Fibroblast of pulmonary artery (primary cell): ENCODE results near the gene TMEM108.

Experiments used
- DNase-seq: peaks from one replicate; pipeline ENCODE4 v3.0.0-alpha.2; 2010; ENCODE audit warnings: low read depth
- H3K4me3 ChIP-seq: replicated peaks from 2 replicates; pipeline ENCODE4 v1.5.1; 2011; ENCODE audit warnings: low read depth, mild to moderate bottlenecking, control low read depth, low read length, moderate library complexity
- TF ChIP-seq, protein P1 (sequence below): IDR thresholded peaks from 2 replicates; pipeline ENCODE4 v1.5.1; 2011; ENCODE audit warnings: mild to moderate bottlenecking, control low read depth, low read length, inconsistent platforms; ENCODE audit errors: missing control alignments

The TMEM108 gene

DNA sequence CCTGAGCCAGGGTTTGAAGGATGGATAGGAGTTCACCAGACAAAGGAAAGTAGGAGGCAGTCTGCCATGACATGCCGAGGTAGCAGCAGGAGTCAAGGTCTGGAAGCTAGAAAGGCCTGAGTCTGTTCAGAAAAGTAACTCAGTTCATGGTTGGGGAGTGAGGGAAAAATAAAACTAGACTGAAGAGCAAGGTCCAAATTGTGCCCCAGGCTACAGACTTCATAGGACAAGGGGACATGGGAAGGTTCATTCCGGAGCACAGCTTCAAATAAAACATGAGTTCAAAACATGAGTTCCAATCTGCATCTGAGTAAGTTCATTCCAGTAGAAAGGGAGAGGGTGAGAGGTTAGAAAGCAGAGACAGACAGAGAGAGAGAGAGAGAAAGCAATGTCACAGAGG lies 401.4 kb downstream of the TMEM108 start:
- TF ChIP-seq, protein P1, sequence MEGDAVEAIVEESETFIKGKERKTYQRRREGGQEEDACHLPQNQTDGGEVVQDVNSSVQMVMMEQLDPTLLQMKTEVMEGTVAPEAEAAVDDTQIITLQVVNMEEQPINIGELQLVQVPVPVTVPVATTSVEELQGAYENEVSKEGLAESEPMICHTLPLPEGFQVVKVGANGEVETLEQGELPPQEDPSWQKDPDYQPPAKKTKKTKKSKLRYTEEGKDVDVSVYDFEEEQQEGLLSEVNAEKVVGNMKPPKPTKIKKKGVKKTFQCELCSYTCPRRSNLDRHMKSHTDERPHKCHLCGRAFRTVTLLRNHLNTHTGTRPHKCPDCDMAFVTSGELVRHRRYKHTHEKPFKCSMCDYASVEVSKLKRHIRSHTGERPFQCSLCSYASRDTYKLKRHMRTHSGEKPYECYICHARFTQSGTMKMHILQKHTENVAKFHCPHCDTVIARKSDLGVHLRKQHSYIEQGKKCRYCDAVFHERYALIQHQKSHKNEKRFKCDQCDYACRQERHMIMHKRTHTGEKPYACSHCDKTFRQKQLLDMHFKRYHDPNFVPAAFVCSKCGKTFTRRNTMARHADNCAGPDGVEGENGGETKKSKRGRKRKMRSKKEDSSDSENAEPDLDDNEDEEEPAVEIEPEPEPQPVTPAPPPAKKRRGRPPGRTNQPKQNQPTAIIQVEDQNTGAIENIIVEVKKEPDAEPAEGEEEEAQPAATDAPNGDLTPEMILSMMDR = no peak
- no peak for DNase-seq
- no peak overlapping the region for H3K4me3 ChIP-seq

DNA sequence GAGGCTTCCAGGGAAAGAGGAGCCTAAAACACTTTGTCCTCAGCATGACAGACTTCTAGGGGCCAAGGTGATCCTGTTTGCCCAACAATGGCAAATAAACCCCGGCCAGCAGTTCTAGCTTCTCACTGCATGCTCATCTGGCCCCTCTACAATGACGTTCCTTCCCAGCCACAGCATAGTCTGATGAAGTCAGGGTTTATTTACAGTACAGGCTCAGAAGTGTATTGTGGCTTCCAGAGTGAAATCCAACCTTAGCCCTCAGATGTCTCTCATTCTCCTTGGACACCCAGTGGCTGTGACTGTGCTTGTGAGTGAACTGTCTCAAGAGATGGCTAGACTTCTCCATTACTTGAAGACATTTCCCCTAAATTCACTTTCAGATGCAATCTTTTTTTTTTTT lies 402.5 kb downstream of the TMEM108 start:
- DNase-seq = no peak
- H3K4me3 ChIP-seq = no peak overlapping the region
- TF ChIP-seq, protein P1 = no peak

DNA sequence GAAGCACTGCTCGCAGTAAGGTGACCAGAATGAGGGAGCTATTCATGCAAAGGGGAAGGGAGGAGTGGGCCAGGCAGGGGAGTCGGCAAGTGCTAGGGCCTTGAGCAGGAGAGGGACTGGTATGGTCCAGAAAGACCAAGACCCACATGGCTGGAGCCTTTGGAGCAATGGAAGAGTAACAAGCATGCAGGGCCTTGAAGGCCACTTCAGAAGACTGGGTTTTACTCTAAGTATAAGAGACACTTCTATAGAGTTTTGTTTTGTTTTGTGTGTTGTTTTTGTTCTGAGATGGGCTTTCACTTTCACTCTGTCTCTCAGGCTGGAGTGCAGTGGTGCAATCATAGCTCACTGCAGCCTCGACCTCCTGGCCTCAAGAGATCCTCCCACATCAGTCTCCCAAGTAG lies 403.7 kb downstream of the TMEM108 start:
- TF ChIP-seq, protein P1 = no peak
- H3K4me3 ChIP-seq = no peak overlapping the region
- DNase-seq = no peak

DNA sequence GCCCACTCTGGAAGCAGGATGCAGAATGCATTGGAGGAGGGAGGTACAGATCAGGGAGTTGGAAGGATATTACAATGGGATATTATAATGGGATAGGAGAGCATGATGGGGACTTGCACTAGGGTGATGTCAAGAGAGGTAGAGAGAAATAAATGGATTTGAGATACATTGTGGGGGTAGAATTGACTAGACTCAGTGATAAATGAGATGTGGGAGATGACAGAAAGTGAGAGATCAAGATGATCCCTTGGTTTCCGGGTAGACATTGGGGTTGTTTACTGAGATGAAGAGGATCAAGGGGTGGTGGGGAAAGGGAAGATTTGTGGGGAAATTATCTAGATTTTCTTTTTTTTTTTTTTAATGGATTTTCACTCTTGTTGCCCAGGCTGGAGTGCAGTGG lies 404.3 kb downstream of the TMEM108 start:
- TF ChIP-seq, protein P1 = no peak
- no peak for DNase-seq
- no peak overlapping the region for H3K4me3 ChIP-seq

DNA sequence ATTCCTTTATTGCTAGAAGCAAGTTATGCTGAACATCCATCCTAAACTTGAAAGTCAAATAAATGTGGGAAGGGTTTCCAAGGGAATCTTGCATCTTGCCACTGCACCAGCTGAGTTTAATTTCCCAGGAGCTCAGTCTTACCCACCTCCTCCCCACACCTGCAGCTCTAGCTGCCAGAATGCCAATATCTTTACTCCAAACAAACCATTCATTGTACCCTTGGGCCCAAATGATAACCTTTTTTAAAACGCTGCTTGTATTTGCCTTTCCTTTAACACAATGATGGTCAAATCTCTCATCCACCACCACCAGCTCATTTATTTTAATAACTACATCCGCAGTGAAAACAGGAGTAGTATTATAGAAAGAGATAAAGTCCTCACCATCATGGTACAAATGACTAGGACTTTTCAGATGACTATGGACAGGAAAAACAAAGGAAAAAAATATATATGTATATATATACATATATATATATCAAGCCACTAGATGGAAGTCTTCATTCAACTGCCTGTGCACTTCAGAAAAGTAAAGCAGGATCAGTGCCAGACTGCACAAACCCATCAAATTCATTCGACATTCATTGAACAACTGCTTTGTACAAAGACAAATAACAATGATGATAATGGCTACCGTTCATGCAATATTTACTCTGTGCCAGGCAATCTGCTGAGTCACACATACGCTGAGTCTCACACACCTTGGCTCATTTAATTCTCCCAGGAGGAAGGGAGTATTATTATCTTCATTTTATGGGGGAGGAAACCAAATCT lies 405.6 kb downstream of the TMEM108 start:
- H3K4me3 ChIP-seq = no peak overlapping the region
- peak; percentile 73 for DNase-seq
- TF ChIP-seq, protein P1 = no peak

DNA sequence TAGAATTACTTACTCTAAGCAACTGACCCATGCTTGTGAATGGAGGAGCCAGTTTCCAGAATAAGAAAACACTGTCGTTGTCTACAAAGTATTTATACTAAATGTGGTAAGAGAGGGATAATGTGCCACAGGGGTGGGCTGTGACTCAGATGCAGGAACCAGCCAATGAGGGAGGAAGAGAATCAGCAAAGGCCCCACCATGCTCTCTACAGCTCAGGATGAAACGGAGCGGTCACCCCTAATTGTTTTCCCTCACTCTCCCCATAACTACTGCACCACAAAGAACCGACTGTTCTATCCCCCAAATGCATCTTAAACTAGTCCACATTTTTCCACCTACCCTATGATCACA lies 406.2 kb downstream of the TMEM108 start:
- no peak overlapping the region for H3K4me3 ChIP-seq
- DNase-seq = no peak
- TF ChIP-seq, protein P1 = no peak

DNA sequence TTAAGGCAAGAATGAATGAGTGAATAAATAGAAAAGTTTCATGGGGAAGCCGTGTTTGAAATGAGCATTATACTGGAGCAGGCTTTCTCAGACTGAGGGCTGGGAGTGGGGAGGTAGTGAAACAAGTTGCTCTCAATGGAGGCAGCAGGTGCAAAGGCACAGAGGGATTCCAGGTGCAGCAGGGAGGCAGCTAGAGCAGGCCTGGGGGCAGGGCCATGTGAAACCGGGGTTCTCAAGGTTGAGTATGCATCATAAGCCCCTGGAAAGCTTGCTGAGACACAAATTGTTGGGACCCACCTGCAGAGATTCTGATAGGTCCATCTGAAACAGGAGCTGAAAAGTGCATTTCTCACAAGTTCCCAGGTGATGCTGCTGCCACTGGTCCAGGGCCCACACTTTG lies 406.9 kb downstream of the TMEM108 start:
- TF ChIP-seq, protein P1 = no peak
- H3K4me3 ChIP-seq = no peak overlapping the region
- no peak for DNase-seq
